ENCODE data around the gene BEND5. TPM values are rescaled to one million over a fixed set of nuclear protein-coding genes. Genes with fewer than 3 reads are reported as not detected.

BEND5 gene
- total RNA-seq, 4 donors from 2014 or later, result 2.8 to 4.6 (median 3.9) TPM

DNA sequence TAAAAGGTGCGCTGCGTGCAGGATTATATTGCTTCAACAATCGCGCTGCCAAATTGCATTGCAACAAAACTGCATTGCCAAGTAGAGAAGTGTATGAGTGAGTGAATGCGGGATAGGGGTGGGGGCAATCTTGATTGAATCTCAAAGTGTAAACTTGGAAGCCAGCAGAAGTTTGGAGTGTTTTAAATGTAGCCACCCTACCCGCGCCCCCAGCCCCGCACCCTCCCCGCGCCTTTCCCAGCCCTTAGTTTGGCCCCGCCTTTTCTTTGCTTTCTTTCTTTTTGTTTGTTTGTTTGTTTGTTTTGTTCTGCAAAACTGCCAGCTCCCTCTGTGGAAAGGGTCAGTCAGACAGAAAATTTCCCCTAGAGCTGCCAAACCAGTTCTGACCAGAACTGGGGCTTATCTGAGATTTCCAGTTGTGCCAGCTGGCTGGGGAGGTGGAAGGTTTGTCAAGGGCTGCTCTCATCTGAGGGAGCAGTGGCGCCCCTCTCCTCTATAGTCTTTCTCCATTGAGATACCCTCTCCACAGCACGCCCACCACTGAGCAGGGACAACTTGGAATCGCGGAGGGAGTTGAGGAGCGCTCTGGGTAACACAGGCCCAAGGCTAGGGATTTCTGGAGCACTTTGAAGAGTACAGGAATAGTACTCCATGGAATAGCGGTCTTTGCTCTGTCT lies 666 bp upstream of the BEND5 start:
- H3K4me1 ChIP-seq, result peaks cover 17 to 45% (median 36%) of the 10 kb centered on the region in 4 donors
- H3K27me3 ChIP-seq, result no peaks in the 10 kb centered on the region
- 11% methylated on average over 17 of the region's 17 CpGs for WGBS
- peak overlapping the region; percentile 67 to 89 (median 77) for H3K4me3 ChIP-seq
- H3K36me3 ChIP-seq, result no peaks in the 10 kb centered on the region
- H3K9me3 ChIP-seq, result no peaks in the 10 kb centered on the region
- TF ChIP-seq POLR2AphosphoS5 (IDR thresholded peaks at IDR 0.05) (no peak), POLR2A (IDR thresholded peaks at IDR 0.05; ENCODE audit: low read depth) (no peak), EP300 (IDR thresholded peaks at IDR 0.05) (no peak)
- TF ChIP-seq, protein P1, sequence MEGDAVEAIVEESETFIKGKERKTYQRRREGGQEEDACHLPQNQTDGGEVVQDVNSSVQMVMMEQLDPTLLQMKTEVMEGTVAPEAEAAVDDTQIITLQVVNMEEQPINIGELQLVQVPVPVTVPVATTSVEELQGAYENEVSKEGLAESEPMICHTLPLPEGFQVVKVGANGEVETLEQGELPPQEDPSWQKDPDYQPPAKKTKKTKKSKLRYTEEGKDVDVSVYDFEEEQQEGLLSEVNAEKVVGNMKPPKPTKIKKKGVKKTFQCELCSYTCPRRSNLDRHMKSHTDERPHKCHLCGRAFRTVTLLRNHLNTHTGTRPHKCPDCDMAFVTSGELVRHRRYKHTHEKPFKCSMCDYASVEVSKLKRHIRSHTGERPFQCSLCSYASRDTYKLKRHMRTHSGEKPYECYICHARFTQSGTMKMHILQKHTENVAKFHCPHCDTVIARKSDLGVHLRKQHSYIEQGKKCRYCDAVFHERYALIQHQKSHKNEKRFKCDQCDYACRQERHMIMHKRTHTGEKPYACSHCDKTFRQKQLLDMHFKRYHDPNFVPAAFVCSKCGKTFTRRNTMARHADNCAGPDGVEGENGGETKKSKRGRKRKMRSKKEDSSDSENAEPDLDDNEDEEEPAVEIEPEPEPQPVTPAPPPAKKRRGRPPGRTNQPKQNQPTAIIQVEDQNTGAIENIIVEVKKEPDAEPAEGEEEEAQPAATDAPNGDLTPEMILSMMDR (IDR thresholded peaks at IDR 0.05), result no peak
- peak overlapping the region in 2 of 4 donors; percentile 85 to 88 for H3K27ac ChIP-seq (replicated peaks in 1 of 4)
- intact Hi-C loops (cut with DNase I), result no loop called here
- peak; percentile 78 for DNase-seq (ENCODE audit: extremely low spot score)

DNA sequence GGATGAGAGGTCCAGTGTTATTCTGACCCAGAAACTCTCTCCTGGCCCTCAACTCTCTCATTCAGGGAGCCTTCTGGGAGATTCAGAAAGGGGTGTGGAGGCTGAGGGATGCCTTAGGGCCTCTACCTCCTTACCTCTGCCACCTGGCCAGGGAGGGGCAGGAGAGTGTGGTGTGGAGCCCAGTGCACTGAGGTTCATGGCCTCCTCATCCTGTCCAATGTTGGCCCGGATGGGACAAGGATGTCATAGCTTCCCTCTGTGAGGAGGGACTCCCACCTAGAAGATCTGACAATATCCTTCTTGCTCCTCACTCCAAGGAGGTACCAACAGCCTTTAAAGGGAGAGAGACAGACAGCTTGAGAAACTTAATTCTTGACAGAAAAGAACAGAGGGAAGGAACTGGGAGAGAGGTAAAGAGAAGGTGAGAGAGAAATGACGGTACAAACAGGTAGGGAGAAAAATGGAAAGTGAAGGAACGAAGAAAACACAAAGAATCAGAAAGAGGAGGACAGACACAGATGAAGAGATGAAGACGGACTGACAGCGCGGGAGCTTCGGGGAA lies 779 bp downstream of the BEND5 start:
- H3K4me1 ChIP-seq, result peaks cover 17 to 57% (median 50%) of the 10 kb centered on the region in 4 donors
- intact Hi-C loops (cut with DNase I), result no loop called here
- H3K4me3 ChIP-seq, result peak overlapping the region; percentile 67 to 89 (median 77)
- TF ChIP-seq POLR2A (IDR thresholded peaks at IDR 0.05; ENCODE audit: low read depth), result no peak
- TF ChIP-seq, protein P1 (IDR thresholded peaks at IDR 0.05), result no peak
- TF ChIP-seq POLR2AphosphoS5 (IDR thresholded peaks at IDR 0.05), result no peak
- no peak for TF ChIP-seq EP300 (IDR thresholded peaks at IDR 0.05)
- DNase-seq (ENCODE audit: extremely low spot score), result peak; percentile 80
- H3K9me3 ChIP-seq, result no peaks in the 10 kb centered on the region
- H3K27me3 ChIP-seq, result no peaks in the 10 kb centered on the region
- peak overlapping the region; percentile 78 to 88 (median 84) for H3K27ac ChIP-seq (replicated peaks in 1 of 4)
- no peaks in the 10 kb centered on the region for H3K36me3 ChIP-seq
- 2% methylated on average over 7 of the region's 7 CpGs for WGBS

DNA sequence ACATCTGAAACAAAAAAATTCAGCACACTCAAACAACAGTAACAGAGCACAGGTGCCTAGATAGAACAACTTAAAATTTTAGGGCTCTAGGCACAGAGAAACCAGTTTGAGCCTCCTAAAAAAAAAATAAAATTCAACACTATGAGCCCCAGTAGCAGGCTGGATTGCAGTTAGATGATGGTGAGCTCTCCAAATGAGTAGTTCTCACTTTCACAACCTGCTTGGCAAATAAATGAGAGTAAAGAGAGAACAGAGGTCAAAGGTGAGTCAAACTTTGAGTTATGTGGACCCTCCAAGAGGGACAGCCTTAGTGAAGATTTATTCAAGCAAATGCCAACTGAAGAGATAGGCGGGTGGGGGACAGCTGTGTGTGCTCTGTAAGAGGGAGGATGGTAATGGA lies 3.6 kb downstream of the BEND5 start:
- 88% methylated on average over 1 of the region's 1 CpG for WGBS
- DNase-seq (ENCODE audit: extremely low spot score), result peak; percentile 39
- no peaks in the 10 kb centered on the region for H3K36me3 ChIP-seq
- no peak overlapping the region for H3K4me3 ChIP-seq
- no peak for TF ChIP-seq POLR2A (IDR thresholded peaks at IDR 0.05; ENCODE audit: low read depth)
- TF ChIP-seq, protein P1 (IDR thresholded peaks at IDR 0.05), result no peak
- peak overlapping the region in 1 of 4 donors; percentile 4 for H3K27ac ChIP-seq (replicated peaks in 1 of 4)
- intact Hi-C loops (cut with DNase I), result no loop called here
- no peaks in the 10 kb centered on the region for H3K27me3 ChIP-seq
- peaks cover 17 to 68% (median 56%) of the 10 kb centered on the region in 4 donors for H3K4me1 ChIP-seq
- no peaks in the 10 kb centered on the region for H3K9me3 ChIP-seq

DNA sequence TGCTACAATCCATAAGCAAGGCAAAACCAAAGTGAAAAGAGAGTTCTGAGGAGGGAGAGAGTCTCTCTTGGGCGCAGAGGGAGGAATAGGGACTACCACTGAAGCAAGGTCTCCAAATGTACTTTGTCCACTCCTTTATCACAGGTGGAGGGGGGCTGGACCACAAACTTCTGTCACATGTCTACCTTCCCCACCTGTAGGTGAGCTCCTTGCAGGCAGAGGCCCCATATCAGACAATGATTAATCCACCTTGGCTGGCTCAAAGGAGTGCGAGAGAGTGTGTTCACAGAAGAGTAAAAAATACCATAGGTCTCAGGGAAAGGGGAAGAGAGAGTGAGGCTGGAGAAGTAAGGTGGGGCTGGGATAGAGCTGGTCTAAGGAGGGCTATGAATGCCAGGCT lies 4.5 kb downstream of the BEND5 start:
- no peak overlapping the region for H3K27ac ChIP-seq (replicated peaks in 1 of 4)
- H3K9me3 ChIP-seq, result no peaks in the 10 kb centered on the region
- no peaks in the 10 kb centered on the region for H3K27me3 ChIP-seq
- 90% methylated on average over 2 of the region's 2 CpGs for WGBS
- TF ChIP-seq POLR2AphosphoS5 (IDR thresholded peaks at IDR 0.05), result no peak
- TF ChIP-seq, protein P1 (IDR thresholded peaks at IDR 0.05), result no peak
- no peak for TF ChIP-seq EP300 (IDR thresholded peaks at IDR 0.05)
- no peak for TF ChIP-seq POLR2A (IDR thresholded peaks at IDR 0.05; ENCODE audit: low read depth)
- H3K4me1 ChIP-seq, result peaks cover 10 to 67% (median 51%) of the 10 kb centered on the region in 4 donors
- intact Hi-C loops (cut with DNase I), result no loop called here
- peak; percentile 72 for DNase-seq (ENCODE audit: extremely low spot score)
- no peaks in the 10 kb centered on the region for H3K36me3 ChIP-seq
- no peak overlapping the region for H3K4me3 ChIP-seq

Data from esophagus muscularis mucosa (tissue), 4 donors.